ENCODE measurements around the gene KRTAP9-8.
"Not testable (repeated sequence)": the region's sequence is repeated elsewhere in the genome, so short reads cannot be mapped to it uniquely, and the experiment has no call there.

KRTAP9-8 gene

DNA sequence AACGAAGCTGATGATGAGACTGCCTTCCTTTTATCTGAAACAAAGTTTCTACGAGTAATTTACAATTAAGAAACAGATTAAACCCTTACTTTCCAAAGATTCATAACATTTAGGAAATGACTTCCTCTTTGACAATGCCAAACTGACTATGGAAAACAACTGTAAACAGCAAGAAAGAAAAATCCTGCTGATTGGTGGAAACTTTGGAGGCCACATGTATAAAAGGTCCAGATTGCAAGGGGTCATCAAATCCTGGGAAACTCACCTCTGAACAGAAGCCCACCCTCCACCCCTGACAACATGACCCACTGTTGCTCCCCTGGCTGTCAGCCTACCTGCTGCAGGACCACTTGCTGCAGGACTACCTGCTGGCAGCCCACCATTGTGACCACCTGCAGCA, 27.3 kb downstream of the KRTAP9-8 start, which contains the start of gene KRTAP9-6:
Gene KRTAP9-6, plus strand, starts transcription at position 301 of the 400 bp plus-strand sequence. Its CDS starts 0 bp downstream, at position 301.
- H3K4me3 ChIP-seq (replicated peaks in 1 of 2; ENCODE audit: low read depth in 2 of 2, low read length in 2 of 2), result no peak within 1 kb of the TSS
- TF ChIP-seq, protein P1, sequence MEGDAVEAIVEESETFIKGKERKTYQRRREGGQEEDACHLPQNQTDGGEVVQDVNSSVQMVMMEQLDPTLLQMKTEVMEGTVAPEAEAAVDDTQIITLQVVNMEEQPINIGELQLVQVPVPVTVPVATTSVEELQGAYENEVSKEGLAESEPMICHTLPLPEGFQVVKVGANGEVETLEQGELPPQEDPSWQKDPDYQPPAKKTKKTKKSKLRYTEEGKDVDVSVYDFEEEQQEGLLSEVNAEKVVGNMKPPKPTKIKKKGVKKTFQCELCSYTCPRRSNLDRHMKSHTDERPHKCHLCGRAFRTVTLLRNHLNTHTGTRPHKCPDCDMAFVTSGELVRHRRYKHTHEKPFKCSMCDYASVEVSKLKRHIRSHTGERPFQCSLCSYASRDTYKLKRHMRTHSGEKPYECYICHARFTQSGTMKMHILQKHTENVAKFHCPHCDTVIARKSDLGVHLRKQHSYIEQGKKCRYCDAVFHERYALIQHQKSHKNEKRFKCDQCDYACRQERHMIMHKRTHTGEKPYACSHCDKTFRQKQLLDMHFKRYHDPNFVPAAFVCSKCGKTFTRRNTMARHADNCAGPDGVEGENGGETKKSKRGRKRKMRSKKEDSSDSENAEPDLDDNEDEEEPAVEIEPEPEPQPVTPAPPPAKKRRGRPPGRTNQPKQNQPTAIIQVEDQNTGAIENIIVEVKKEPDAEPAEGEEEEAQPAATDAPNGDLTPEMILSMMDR (IDR thresholded peaks at IDR 0.05; ENCODE audit: low read depth, low read length), result no peak
- DNase-seq (ENCODE audit: low read depth in 2 of 2), result no peak

- DNase-seq (ENCODE audit: low read depth in 2 of 2), result no peak
- no peak overlapping the region for H3K4me3 ChIP-seq (replicated peaks in 1 of 2; ENCODE audit: low read depth in 2 of 2, low read length in 2 of 2)
- TF ChIP-seq, protein P1 (IDR thresholded peaks at IDR 0.05; ENCODE audit: low read depth, low read length), result no peak
Observed at GRCh38 chr17:41267711-41268110, 29.9 kb downstream of the KRTAP9-8 start.

DNA sequence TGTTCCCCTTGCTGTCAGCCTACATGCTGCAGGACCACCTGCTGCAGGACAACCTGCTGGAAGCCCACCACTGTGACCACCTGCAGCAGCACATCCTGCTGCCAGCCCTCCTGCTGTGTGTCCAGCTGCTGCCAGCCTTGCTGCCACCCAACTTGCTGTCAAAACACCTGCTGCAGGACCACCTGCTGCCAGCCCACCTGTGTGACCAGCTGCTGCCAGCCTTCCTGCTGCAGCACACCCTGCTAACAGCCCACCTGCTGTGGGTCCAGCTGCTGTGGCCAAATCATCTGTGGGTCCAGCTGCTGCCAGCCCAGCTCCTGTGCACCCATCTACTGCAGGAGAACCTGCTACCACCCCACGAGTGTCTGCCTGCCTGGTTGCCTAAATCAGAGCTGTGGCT, 33.5 kb downstream of the KRTAP9-8 start:
- not testable (repeated sequence) for DNase-seq (ENCODE audit: low read depth in 2 of 2); H3K4me3 ChIP-seq (replicated peaks in 1 of 2; ENCODE audit: low read depth in 2 of 2, low read length in 2 of 2)

- DNase-seq (ENCODE audit: low read depth in 2 of 2), result no peak
- H3K4me3 ChIP-seq (replicated peaks in 1 of 2; ENCODE audit: low read depth in 2 of 2, low read length in 2 of 2), result no peak overlapping the region
- TF ChIP-seq, protein P1 (IDR thresholded peaks at IDR 0.05; ENCODE audit: low read depth, low read length), result no peak
Observed at GRCh38 chr17:41271858-41272257, 34.1 kb downstream of the KRTAP9-8 start.

DNA sequence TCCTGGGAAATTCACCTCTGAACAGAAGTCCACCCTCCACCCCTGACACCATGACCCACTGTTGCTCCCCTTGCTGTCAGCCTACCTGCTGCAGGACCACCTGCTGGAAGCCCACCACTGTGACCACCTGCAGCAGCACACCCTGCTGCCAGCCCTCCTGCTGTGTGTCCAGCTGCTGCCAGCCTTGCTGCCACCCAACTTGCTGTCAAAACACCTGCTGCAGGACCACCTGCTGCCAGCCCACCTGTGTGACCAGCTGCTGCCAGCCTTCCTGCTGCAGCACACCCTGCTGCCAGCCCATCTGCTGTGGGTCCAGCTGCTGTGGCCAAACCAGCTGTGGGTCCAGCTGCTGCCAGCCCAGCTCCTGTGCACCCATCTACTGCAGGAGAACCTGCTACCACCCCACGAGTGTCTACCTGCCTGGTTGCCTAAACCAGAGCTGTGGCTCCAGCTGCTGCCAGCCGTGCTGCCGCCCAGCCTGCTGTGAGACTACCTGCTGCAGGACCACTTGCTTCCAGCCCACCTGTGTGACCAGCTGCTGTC, 37.9 kb downstream of the KRTAP9-8 start, which contains the start of gene KRTAP9-7:
Gene KRTAP9-7, plus strand, starts transcription at position 51 of the 543 bp plus-strand sequence. Its CDS starts 0 bp downstream, at position 51.
- not testable (repeated sequence) for H3K4me3 ChIP-seq (replicated peaks in 1 of 2; ENCODE audit: low read depth in 2 of 2, low read length in 2 of 2); DNase-seq (ENCODE audit: low read depth in 2 of 2)

GRCh38 chr17:41278176-41278955, 40.6 kb downstream of the KRTAP9-8 start:
- TF ChIP-seq, protein P1 (IDR thresholded peaks at IDR 0.05; ENCODE audit: low read depth, low read length), result no peak
- no peak for DNase-seq (ENCODE audit: low read depth in 2 of 2)

DNA sequence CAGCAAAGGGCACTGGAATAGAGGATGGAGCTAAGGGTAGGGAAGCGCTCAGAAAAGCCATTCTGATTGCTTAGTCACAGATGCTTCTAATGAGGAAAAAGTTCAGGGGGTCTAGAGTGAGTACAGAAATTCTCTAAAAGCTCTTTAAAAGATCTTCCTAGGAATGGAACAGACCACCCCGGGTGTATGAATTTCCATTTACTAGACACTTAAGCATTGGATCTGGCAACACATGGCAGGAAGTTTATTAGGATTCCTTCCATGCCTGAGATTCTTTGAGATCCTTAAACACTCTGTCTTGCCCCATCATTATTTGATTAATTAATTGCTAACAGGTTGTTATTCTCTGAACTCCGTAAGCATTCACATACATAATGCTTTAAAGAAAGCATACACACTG, 46.2 kb downstream of the KRTAP9-8 start:
- no peak for DNase-seq (ENCODE audit: low read depth in 2 of 2)
- no peak overlapping the region for H3K4me3 ChIP-seq (replicated peaks in 1 of 2; ENCODE audit: low read depth in 2 of 2, low read length in 2 of 2)
- TF ChIP-seq, protein P1 (IDR thresholded peaks at IDR 0.05; ENCODE audit: low read depth, low read length), result no peak

More at GRCh38 chr17:41278176-41278955, 40.6 kb downstream of the KRTAP9-8 start:
- H3K4me3 ChIP-seq (replicated peaks in 1 of 2; ENCODE audit: low read depth in 2 of 2, low read length in 2 of 2), result no peak overlapping the region

Data from cardiac fibroblast (primary cell).